SK-N-SH treated with all-trans-retinoic acid at 6 μM for 48 hours (cell line): ENCODE results near the gene CGB8.

Source experiments
- ARNTL ChIP-seq: fragments of 450-650 bp; formaldehyde crosslinking; IDR thresholded peaks from 2 replicates; pipeline ENCODE4 v1.5.0; 2020; ENCODE audit warnings: low read depth, mild to moderate bottlenecking, moderate library complexity, borderline replicate concordance
- ESRRG ChIP-seq: fragments of 250-450 bp; sonication (Bioruptor Pico); IDR thresholded peaks from 2 replicates; pipeline ENCODE4 v1.6.1; 2021; ENCODE audit warnings: mild to moderate bottlenecking
- GLIS3 ChIP-seq: fragments of 250-450 bp; sonication (Bioruptor Pico); IDR thresholded peaks from 2 replicates; pipeline ENCODE4 v1.5.0; 2020; ENCODE audit warnings: mild to moderate bottlenecking, moderate library complexity
- PATZ1 ChIP-seq: fragments of 250-450 bp; sonication (Bioruptor Pico); IDR thresholded peaks from 2 replicates; pipeline ENCODE4 v1.8.0; 2020; ENCODE audit warnings: mild to moderate bottlenecking, moderate library complexity, borderline replicate concordance
- PPARA ChIP-seq: fragments of 250-450 bp; sonication (Bioruptor Pico); IDR thresholded peaks from 2 replicates; pipeline ENCODE4 v1.5.0; 2020; ENCODE audit warnings: mild to moderate bottlenecking, borderline replicate concordance
- SNAI2 ChIP-seq: fragments of 250-450 bp; sonication (Bioruptor Pico); IDR thresholded peaks from 2 replicates; pipeline ENCODE4 v1.5.0; 2020; ENCODE audit warnings: mild to moderate bottlenecking, moderate library complexity
- TCF4 ChIP-seq: fragments of 250-450 bp; sonication (Bioruptor Pico); IDR thresholded peaks from 2 replicates; pipeline ENCODE4 v1.8.0; 2021; ENCODE audit warnings: mild to moderate bottlenecking, moderate library complexity, borderline replicate concordance
- TOX ChIP-seq: fragments of 250-450 bp; sonication (Bioruptor Pico); IDR thresholded peaks from 2 replicates; pipeline ENCODE4 v1.8.0; 2021; ENCODE audit warnings: mild to moderate bottlenecking, moderate library complexity, borderline replicate concordance
- ZC3H10 ChIP-seq: fragments of 250-450 bp; sonication (Bioruptor Pico); IDR thresholded peaks from 2 replicates; pipeline ENCODE4 v1.5.1; 2021; ENCODE audit warnings: mild to moderate bottlenecking, moderate library complexity
- ZFP30 ChIP-seq: fragments of 450-650 bp; formaldehyde crosslinking; IDR thresholded peaks from 2 replicates; pipeline ENCODE4 v1.5.0; 2022; ENCODE audit warnings: mild to moderate bottlenecking, moderate library complexity
- TF ChIP-seq, protein P1 (sequence below): fragments of 250-450 bp; sonication (Bioruptor Pico); IDR thresholded peaks from 2 replicates; pipeline ENCODE4 v1.8.0; 2021; ENCODE audit warnings: low read depth, mild to moderate bottlenecking, moderate library complexity, borderline replicate concordance
- TF ChIP-seq, protein P2 (sequence below): fragments of 250-450 bp; sonication (Bioruptor Pico); IDR thresholded peaks from 2 replicates; pipeline ENCODE4 v1.5.0; 2020; ENCODE audit warnings: mild to moderate bottlenecking, moderate library complexity

- TF ChIP-seq ZFP30 (CRISPR knock-in tag) (no peak), PATZ1 (CRISPR knock-in tag) (no peak), PPARA (CRISPR knock-in tag) (no peak), SNAI2 (CRISPR knock-in tag) (no peak), GLIS3 (CRISPR knock-in tag) (no peak), ESRRG (no peak), ZC3H10 (CRISPR knock-in tag) (no peak), ARNTL (CRISPR knock-in tag) (no peak), TOX (CRISPR knock-in tag) (no peak), TCF4 (CRISPR knock-in tag) (no peak)
- TF ChIP-seq, protein P1, sequence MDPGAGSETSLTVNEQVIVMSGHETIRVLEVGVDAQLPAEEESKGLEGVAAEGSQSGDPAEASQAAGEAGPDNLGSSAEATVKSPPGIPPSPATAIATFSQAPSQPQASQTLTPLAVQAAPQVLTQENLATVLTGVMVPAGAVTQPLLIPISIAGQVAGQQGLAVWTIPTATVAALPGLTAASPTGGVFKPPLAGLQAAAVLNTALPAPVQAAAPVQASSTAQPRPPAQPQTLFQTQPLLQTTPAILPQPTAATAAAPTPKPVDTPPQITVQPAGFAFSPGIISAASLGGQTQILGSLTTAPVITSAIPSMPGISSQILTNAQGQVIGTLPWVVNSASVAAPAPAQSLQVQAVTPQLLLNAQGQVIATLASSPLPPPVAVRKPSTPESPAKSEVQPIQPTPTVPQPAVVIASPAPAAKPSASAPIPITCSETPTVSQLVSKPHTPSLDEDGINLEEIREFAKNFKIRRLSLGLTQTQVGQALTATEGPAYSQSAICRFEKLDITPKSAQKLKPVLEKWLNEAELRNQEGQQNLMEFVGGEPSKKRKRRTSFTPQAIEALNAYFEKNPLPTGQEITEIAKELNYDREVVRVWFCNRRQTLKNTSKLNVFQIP (CRISPR knock-in tag): no peak
- TF ChIP-seq, protein P2, sequence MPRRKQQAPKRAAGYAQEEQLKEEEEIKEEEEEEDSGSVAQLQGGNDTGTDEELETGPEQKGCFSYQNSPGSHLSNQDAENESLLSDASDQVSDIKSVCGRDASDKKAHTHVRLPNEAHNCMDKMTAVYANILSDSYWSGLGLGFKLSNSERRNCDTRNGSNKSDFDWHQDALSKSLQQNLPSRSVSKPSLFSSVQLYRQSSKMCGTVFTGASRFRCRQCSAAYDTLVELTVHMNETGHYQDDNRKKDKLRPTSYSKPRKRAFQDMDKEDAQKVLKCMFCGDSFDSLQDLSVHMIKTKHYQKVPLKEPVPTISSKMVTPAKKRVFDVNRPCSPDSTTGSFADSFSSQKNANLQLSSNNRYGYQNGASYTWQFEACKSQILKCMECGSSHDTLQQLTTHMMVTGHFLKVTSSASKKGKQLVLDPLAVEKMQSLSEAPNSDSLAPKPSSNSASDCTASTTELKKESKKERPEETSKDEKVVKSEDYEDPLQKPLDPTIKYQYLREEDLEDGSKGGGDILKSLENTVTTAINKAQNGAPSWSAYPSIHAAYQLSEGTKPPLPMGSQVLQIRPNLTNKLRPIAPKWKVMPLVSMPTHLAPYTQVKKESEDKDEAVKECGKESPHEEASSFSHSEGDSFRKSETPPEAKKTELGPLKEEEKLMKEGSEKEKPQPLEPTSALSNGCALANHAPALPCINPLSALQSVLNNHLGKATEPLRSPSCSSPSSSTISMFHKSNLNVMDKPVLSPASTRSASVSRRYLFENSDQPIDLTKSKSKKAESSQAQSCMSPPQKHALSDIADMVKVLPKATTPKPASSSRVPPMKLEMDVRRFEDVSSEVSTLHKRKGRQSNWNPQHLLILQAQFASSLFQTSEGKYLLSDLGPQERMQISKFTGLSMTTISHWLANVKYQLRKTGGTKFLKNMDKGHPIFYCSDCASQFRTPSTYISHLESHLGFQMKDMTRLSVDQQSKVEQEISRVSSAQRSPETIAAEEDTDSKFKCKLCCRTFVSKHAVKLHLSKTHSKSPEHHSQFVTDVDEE: no peak
Measured at GRCh38 chr19:49009828-49010227, 39.1 kb downstream of the CGB8 start.
